ENCODE measurements around the gene CDK19. TPM values are rescaled to one million over a fixed set of nuclear protein-coding genes. Genes with fewer than 3 reads are reported as not detected.
A peak's percentile ranks its signal among the peaks of the same experiment; 100 is the strongest.

CDK19 gene
- total RNA-seq, 6 experiments from 2014 or later = 18.6 to 22.4 (median 20.0) TPM

DNA sequence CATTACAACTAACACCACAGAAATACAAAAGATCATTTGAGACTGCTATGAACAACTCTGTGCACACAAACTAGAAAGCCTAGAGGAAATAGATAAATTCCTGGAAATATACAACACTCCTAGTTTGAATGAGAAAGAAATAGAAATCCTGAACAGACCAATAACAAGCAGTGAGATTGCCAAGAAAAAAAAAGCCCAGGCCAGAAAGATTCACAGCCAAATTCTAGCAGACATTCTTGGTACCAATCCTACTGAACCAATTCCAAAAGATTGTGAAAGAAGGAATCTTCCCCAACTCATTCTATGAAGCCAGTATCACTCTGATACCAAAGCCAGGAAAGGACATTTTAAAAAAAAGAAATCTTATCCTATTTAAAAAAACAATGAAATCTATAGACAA, 7.0 kb upstream of the CDK19 start:
- Mint-ChIP-seq H3K27ac (no peak overlapping the region), H3K9me3 (no peaks in the 10 kb centered on the region), H3K36me3 (ENCODE audit: low read depth) (no peaks in the 10 kb centered on the region), H3K27me3 (ENCODE audit: insufficient read depth) (no peaks in the 10 kb centered on the region; the same call in 1 of the 2 replicates), H3K4me1 (ENCODE audit: low read depth) (peaks cover 33% of the 10 kb centered on the region), H3K4me3 (no peak overlapping the region)
- TF ChIP-seq CTCF (IDR thresholded peaks at IDR 0.05) = no peak
- no peak for DNase-seq

DNA sequence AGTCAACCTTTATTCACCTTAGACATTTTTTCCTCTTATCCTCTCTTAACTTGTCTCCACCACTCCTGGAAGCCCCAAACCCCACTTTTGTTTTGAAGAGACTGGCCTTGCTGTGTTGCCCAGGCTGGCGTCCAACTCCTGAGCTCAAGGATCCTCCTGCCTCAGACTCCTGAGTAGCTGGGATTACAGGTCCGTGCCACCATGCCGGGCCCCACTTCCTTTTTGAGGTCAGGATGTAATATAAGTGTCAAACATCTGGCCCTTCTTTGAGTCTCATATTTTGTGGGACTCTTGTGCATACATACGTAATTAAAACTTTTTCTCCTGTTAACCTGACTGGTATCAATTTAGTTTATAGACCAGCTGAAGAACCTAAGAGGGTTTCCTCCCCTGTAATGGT, 1.4 kb upstream of the CDK19 start:
- TF ChIP-seq CTCF (IDR thresholded peaks at IDR 0.05) = no peak
- Mint-ChIP-seq H3K4me3 (peak overlapping the region; percentile 96), H3K4me1 (ENCODE audit: low read depth) (peaks cover 39% of the 10 kb centered on the region), H3K27ac (peak overlapping the region; percentile 99), H3K9me3 (no peaks in the 10 kb centered on the region), H3K36me3 (ENCODE audit: low read depth) (no peaks in the 10 kb centered on the region; the same call in 1 of the 2 replicates), H3K27me3 (ENCODE audit: insufficient read depth) (peaks cover 2% of the 10 kb centered on the region; the same call in 1 of the 2 replicates)
- no peak for DNase-seq

DNA sequence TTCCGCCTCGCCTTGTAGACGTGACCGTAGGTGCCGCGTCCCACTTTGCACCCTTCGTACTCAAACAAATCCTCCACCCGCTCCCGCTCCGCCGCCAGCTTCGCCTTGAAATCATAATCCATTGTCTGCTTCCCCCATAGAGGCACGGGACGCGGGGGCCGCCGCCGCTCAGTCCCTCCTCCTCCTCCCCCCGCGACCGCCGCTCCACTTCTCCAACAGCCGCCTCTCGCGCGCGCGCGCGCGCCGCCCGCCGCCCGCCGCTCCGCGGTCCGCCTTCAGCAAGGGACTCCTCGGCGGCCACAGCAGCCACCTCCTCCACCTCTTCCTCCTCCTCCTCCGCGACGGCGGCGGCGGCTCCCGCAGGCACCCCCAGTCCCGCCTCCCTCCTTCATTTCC, 256 bp downstream of the CDK19 start:
- H3K9me3 Mint-ChIP-seq = no peaks in the 10 kb centered on the region
- peak overlapping the region; percentile 99 for H3K27ac Mint-ChIP-seq
- H3K27me3 Mint-ChIP-seq (ENCODE audit: insufficient read depth) = peaks cover 2% of the 10 kb centered on the region; the same call in 1 of the 2 replicates
- peak overlapping the region; percentile 96 for H3K4me3 Mint-ChIP-seq
- no peak for TF ChIP-seq CTCF (IDR thresholded peaks at IDR 0.05)
- H3K36me3 Mint-ChIP-seq (ENCODE audit: low read depth) = peaks cover under 1% of the 10 kb centered on the region
- H3K4me1 Mint-ChIP-seq (ENCODE audit: low read depth) = peaks cover 39% of the 10 kb centered on the region
- DNase-seq = no peak

GRCh38 chr6:110814102-110815014, 911 bp downstream of the CDK19 start:
- peak overlapping the region; percentile 99 for H3K27ac Mint-ChIP-seq
- peak; percentile 21; the same call in 1 of the 2 replicates for TF ChIP-seq CTCF (IDR thresholded peaks at IDR 0.05)
- peak; percentile 30 for DNase-seq
- peaks cover 39% of the 10 kb centered on the region for H3K4me1 Mint-ChIP-seq (ENCODE audit: low read depth)
- H3K27me3 Mint-ChIP-seq (ENCODE audit: insufficient read depth) = peaks cover 2% of the 10 kb centered on the region; the same call in 1 of the 2 replicates
- peaks cover 6% of the 10 kb centered on the region for H3K36me3 Mint-ChIP-seq (ENCODE audit: low read depth)
- peak overlapping the region; percentile 96 for H3K4me3 Mint-ChIP-seq
- no peaks in the 10 kb centered on the region for H3K9me3 Mint-ChIP-seq

DNA sequence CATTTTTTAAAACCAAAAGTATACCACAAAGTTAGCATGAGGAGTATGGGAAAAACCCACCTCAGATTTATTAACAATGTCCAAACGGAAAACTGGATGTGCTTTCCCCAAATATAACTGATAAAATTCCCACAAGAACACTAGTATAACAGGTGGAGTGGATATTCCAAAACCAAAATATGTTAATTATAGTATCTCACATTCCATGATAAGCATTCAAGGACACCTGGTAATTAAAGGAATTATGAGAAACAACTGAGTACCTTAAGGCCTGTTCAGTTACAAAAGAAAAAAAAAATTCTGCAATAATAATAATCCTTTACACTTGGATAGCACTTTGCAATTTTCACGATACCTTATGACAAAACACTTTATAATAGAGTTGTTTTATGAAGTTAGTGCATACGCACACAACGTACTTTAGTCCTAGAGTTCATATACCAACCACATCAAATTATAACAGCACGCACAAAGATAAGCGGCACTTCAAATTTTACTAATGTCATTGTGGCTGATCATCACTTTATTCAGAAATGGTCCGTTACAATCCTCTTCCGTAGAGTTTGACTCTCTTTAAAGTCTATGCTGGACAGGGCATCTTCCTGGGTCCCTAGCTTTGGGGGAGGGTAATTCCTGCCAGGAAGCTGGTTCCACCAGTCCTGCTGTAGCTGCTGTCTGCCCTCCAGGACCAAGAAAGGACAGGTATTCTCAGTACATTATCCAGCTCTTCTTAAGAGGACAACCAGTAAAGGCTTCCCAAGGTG, 1.7 kb downstream of the CDK19 start:
- DNase-seq = no peak
- Mint-ChIP-seq H3K27ac (peak overlapping the region; percentile 77), H3K9me3 (no peaks in the 10 kb centered on the region), H3K4me1 (ENCODE audit: low read depth) (peaks cover 39% of the 10 kb centered on the region), H3K27me3 (ENCODE audit: insufficient read depth) (peaks cover 2% of the 10 kb centered on the region; the same call in 1 of the 2 replicates), H3K4me3 (peak overlapping the region; percentile 96), H3K36me3 (ENCODE audit: low read depth) (peaks cover 6% of the 10 kb centered on the region)
- TF ChIP-seq CTCF (IDR thresholded peaks at IDR 0.05) = no peak
